ENCODE results near the gene SH2D4B.

GRCh38 chr10:80530251-80530650 lies 7.5 kb upstream of the SH2D4B start:
- TF ChIP-seq CTCF (IDR thresholded peaks at IDR 0.05) (peak in 3 of 5 experiments; percentile 7 to 31 (median 17)), EP300 (IDR thresholded peaks at IDR 0.05) (no peak)

Data from tibial nerve (tissue), 4 donors.